ENCODE results near the gene CDH18.

Gene CDH18

GRCh38 chr5:19928562-19929421 lies 59.2 kb downstream of the CDH18 start:
- DNase-seq (ENCODE audit: low read depth in 2 of 2): no peak

- DNase-seq (ENCODE audit: low read depth in 2 of 2): no peak
Measured at GRCh38 chr5:19927919-19928318, 60.1 kb downstream of the CDH18 start.

GRCh38 chr5:19927170-19927569 lies 60.8 kb downstream of the CDH18 start:
- DNase-seq (ENCODE audit: low read depth in 2 of 2): no peak

GRCh38 chr5:19923742-19924141 lies 64.3 kb downstream of the CDH18 start:
- DNase-seq (ENCODE audit: low read depth in 2 of 2): no peak

- DNase-seq (ENCODE audit: low read depth in 2 of 2): no peak
Measured at GRCh38 chr5:19920761-19921160, 67.2 kb downstream of the CDH18 start.

- no peak for DNase-seq (ENCODE audit: low read depth in 2 of 2)
Measured at GRCh38 chr5:19918780-19919179, 69.2 kb downstream of the CDH18 start.

GRCh38 chr5:19917588-19918122 lies 70.3 kb downstream of the CDH18 start:
- no peak for DNase-seq (ENCODE audit: low read depth in 2 of 2)

- DNase-seq (ENCODE audit: low read depth in 2 of 2): no peak
Measured at GRCh38 chr5:19910136-19910535, 77.9 kb downstream of the CDH18 start.

- no peak for DNase-seq (ENCODE audit: low read depth in 2 of 2)
Measured at GRCh38 chr5:19904766-19905165, 83.2 kb downstream of the CDH18 start.

GRCh38 chr5:19903611-19904010 lies 84.4 kb downstream of the CDH18 start:
- DNase-seq (ENCODE audit: low read depth in 2 of 2): no peak

GRCh38 chr5:19902316-19902934 lies 85.6 kb downstream of the CDH18 start:
- no peak for DNase-seq (ENCODE audit: low read depth in 2 of 2)

- DNase-seq (ENCODE audit: low read depth in 2 of 2): no peak
Measured at GRCh38 chr5:19900269-19900668, 87.7 kb downstream of the CDH18 start.

- DNase-seq (ENCODE audit: low read depth in 2 of 2): no peak
Measured at GRCh38 chr5:19891658-19892057, 96.3 kb downstream of the CDH18 start.

- DNase-seq (ENCODE audit: low read depth in 2 of 2): no peak
Measured at GRCh38 chr5:19886123-19886917, 101.7 kb downstream of the CDH18 start.

GRCh38 chr5:19885040-19885824 lies 102.8 kb downstream of the CDH18 start:
- DNase-seq (ENCODE audit: low read depth in 2 of 2): no peak

GRCh38 chr5:19880859-19881436 lies 107.1 kb downstream of the CDH18 start:
- DNase-seq (ENCODE audit: low read depth in 2 of 2): no peak

GRCh38 chr5:19880458-19880857 lies 107.5 kb downstream of the CDH18 start:
- no peak for DNase-seq (ENCODE audit: low read depth in 2 of 2)

GRCh38 chr5:19874811-19875210 lies 113.2 kb downstream of the CDH18 start:
- DNase-seq (ENCODE audit: low read depth in 2 of 2): no peak

GRCh38 chr5:19866090-19866450 lies 121.9 kb downstream of the CDH18 start:
- DNase-seq (ENCODE audit: low read depth in 2 of 2): no peak

GRCh38 chr5:19865336-19866089 lies 122.5 kb downstream of the CDH18 start:
- DNase-seq (ENCODE audit: low read depth in 2 of 2): no peak

Data from activated CD4-positive, alpha-beta T cell treated with anti-CD3 and anti-CD28 coated beads for 24 hours (primary cell).